Esophagus squamous epithelium (tissue), 5 donors: ENCODE measurements around the gene PDGFC. TPM values are rescaled to one million over a fixed set of nuclear protein-coding genes. Genes with fewer than 3 reads are reported as not detected.

Experiments used
- DNase-seq: peaks from one replicate; lab custom pipeline; 2025; lab: John Stamatoyannopoulos, UW
- H3K27ac ChIP-seq, 4 donors: fragments of 200-600 bp; sonication (generic); one replicate each; pipeline ENCODE4 v1.5.1; 2016 to 2019; ENCODE audit warnings: mild to moderate bottlenecking in 1 of 4
- H3K27me3 ChIP-seq, 4 donors: fragments of 200-600 bp; sonication (generic); 1 replicate in 3 of 4; 2 replicates in 1 of 4; pipeline versions ENCODE4 v1.5.1 to v1.6.0; 2017 to 2021; ENCODE audit warnings: antibody characterized with exemption in 1 of 4
- H3K36me3 ChIP-seq, 3 donors: fragments of 200-600 bp; sonication (generic); one replicate each; pipeline ENCODE4 v1.5.1; 2016 to 2019
- H3K4me1 ChIP-seq, 3 donors: fragments of 200-600 bp; sonication (generic); one replicate each; pipeline ENCODE4 v1.5.1; 2017 to 2019
- H3K4me3 ChIP-seq, 4 donors: fragments of 200-600 bp; sonication (generic); 1 replicate in 3 of 4; 2 replicates in 1 of 4; pipeline ENCODE4 v1.5.1; 2016 to 2019; ENCODE audit warnings: mild to moderate bottlenecking in 2 of 4, moderate library complexity in 1 of 4
- H3K9me3 ChIP-seq, 3 donors: fragments of 200-600 bp; sonication (generic); one replicate each; pipeline ENCODE4 v1.5.1; 2016 to 2019
- POLR2A ChIP-seq, 4 donors: fragments of 450-650 bp; IDR thresholded peaks; one replicate each; pipeline ENCODE4 v1.6.1; 2017; ENCODE audit warnings: antibody characterized with exemption in 4 of 4, mild to moderate bottlenecking in 4 of 4, moderate library complexity in 3 of 4
- WGBS, 2 donors: methylation state at CpG; one replicate each; pipeline ENCODE4 v1.1.5; 2018; 5-methylcytosine and 5-hydroxymethylcytosine counted together
- intact Hi-C: fragments of 100-400 bp; cut with DNase I; formaldehyde crosslinking; loops from one replicate; pipeline ENCODE4 v1.15.0; 2022
- total RNA-seq, 4 donors: library from RNA; depleted of rRNA; stranded (reverse); fragments of >200 nt; gene quantifications; one replicate each; pipeline ENCODE4 v1.1.0, GENCODE V29; 2016
- TF ChIP-seq, protein P1 (sequence below), 6 experiments: fragments of 450-650 bp in 4 of 6; fragments of 200-600 bp in 2 of 6; sonication (generic) in 2 of 6; IDR thresholded peaks; one replicate each; pipeline ENCODE4 v1.5.1; 2016 to 2019; ENCODE audit warnings: antibody characterized with exemption in 6 of 6, mild to moderate bottlenecking in 4 of 6, moderate library complexity in 4 of 6
- donor health status: DM: yes; HTN: yes; CAD: no.

PDGFC gene
- total RNA-seq, 4 donors from 2014 or later = 2.9 to 22.1 (median 7.7) TPM

DNA sequence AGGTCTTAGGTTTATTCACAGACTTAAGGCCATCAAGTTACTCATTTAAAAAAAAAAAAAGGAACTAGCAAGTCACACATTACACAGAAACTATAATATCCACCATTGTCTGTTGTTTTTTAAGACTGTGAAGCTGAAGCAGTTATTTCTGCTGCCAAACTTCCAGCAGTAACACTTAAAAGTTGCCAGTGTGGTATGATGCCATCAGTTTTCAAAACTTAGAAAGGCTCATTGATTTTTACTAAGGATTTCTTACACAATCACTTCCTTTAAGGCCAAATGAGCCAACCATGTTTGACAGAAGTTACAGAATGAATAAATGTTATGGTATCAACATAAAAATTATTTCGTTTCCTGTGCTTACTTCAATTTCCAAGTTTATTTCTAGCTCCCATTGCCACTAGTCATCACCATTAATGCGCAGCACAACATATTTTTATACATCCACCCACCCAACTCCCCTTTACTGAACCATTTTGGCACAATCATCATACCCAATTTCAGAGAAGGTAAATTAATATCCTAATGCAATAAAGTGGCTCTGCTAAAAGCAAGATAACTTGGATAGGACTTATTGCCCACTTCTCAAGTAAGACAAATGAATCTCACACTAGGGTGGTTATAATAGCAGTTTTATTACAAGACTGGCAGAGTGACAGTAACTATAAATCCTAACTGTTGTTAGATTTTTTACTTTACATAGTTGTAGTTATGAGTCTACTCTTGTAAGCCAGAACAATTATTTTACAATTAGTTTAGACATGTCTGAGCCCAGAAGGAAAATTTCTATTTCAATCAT, 13.1 kb downstream of the PDGFC start:
- no peaks in the 10 kb centered on the region for H3K27me3 ChIP-seq
- 49 to 51% methylated on average over 2 of the region's 2 CpGs for WGBS, 2 donors
- H3K36me3 ChIP-seq = no peaks in the 10 kb centered on the region
- H3K4me3 ChIP-seq = no peak overlapping the region
- intact Hi-C loops = no loop called here
- DNase-seq = no peak
- peak overlapping the region in 3 of 4 donors; percentile 13 to 38 (median 35) for H3K27ac ChIP-seq
- peaks cover 5 to 60% (median 39%) of the 10 kb centered on the region in 3 donors for H3K4me1 ChIP-seq
- TF ChIP-seq, protein P1, sequence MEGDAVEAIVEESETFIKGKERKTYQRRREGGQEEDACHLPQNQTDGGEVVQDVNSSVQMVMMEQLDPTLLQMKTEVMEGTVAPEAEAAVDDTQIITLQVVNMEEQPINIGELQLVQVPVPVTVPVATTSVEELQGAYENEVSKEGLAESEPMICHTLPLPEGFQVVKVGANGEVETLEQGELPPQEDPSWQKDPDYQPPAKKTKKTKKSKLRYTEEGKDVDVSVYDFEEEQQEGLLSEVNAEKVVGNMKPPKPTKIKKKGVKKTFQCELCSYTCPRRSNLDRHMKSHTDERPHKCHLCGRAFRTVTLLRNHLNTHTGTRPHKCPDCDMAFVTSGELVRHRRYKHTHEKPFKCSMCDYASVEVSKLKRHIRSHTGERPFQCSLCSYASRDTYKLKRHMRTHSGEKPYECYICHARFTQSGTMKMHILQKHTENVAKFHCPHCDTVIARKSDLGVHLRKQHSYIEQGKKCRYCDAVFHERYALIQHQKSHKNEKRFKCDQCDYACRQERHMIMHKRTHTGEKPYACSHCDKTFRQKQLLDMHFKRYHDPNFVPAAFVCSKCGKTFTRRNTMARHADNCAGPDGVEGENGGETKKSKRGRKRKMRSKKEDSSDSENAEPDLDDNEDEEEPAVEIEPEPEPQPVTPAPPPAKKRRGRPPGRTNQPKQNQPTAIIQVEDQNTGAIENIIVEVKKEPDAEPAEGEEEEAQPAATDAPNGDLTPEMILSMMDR (IDR thresholded peaks at IDR 0.05) = no peak
- no peak for TF ChIP-seq POLR2A (IDR thresholded peaks at IDR 0.05)
- H3K9me3 ChIP-seq = no peaks in the 10 kb centered on the region

DNA sequence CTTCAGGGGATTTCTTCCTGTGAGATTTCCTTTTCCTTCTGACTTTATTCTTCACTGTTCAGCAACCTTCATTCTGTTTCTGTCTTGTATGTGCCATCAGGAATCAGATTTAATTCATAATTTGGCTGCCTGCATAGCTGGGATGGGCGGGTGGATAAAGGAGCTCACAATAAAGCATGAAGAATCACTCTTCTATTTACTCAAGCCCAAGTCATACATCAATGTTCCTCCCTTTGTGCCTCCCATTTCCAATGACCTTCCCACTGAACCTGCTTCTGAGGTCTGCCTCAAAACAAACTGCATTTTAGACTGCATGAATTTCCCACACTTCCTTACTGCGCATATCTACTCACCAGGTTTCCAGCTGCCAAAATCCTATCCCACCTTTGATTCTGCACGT, 14.0 kb downstream of the PDGFC start:
- DNase-seq = no peak
- Histone ChIP-seq H3K9me3 (no peaks in the 10 kb centered on the region), H3K36me3 (no peaks in the 10 kb centered on the region), H3K27ac (peak overlapping the region in 2 of 4 donors; percentile 18 to 38), H3K27me3 (no peaks in the 10 kb centered on the region), H3K4me1 (peaks cover 5 to 53% (median 32%) of the 10 kb centered on the region in 3 donors), H3K4me3 (no peak overlapping the region)
- intact Hi-C loops = no loop called here
- TF ChIP-seq, protein P1 (IDR thresholded peaks at IDR 0.05) = no peak
- TF ChIP-seq POLR2A (IDR thresholded peaks at IDR 0.05) = no peak
- WGBS, 2 donors = 42 to 51% methylated on average over 3 of the region's 3 CpGs

DNA sequence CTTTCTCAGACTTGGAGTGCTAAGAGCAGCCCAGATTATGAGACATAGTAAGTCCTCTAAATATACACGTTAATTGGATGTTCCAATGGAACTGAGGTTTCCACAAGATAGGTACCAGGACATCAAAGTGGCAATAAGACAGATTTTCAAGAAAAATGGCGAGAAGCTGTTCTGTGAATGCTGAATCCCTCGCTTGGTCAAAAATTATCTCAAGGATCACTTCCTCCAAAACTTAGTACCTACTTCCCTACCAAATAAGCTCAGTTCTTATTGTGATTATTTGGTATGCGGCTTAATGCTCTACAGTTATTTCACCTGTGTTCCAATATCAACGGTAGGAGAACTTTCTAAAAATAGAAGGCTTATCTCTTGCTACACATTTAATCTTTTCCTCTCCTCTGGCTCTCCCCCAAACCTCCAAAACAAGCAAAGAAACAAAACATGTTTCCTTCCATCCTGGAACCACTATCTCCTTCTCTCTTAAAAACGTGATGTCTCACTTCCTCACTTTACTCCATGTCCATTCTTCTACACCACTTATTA, 14.7 kb downstream of the PDGFC start:
- no peaks in the 10 kb centered on the region for H3K36me3 ChIP-seq
- H3K4me1 ChIP-seq = peaks cover 5 to 53% (median 26%) of the 10 kb centered on the region in 3 donors
- no peaks in the 10 kb centered on the region for H3K9me3 ChIP-seq
- no peak for DNase-seq
- 65 to 70% methylated on average over 6 of the region's 6 CpGs for WGBS, 2 donors
- no peak overlapping the region for H3K4me3 ChIP-seq
- TF ChIP-seq POLR2A (IDR thresholded peaks at IDR 0.05) = no peak
- TF ChIP-seq, protein P1 (IDR thresholded peaks at IDR 0.05) = no peak
- intact Hi-C loops = no loop called here
- peak overlapping the region in 3 of 4 donors; percentile 18 to 38 (median 31) for H3K27ac ChIP-seq
- no peaks in the 10 kb centered on the region for H3K27me3 ChIP-seq

DNA sequence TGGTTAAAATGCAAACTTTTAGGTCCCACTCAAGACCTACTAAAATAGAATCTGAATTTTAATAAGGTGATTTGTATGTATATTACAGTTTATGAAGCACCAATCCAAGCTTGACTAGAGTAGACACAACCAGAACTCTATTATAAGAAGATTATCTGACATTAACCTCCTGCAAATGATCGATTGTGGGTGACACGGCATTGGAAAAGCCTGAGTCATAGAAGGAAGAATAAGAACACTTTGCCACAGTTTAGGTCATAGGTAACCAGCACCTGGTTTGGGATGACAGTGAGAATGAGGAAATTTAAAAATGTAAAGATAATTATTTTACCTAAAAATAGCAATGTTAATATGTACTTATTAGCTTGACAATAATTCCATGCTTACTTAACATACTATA, 15.2 kb downstream of the PDGFC start:
- Histone ChIP-seq H3K27ac (no peak overlapping the region), H3K4me3 (no peak overlapping the region), H3K4me1 (peaks cover 5 to 52% (median 22%) of the 10 kb centered on the region in 3 donors), H3K36me3 (no peaks in the 10 kb centered on the region), H3K9me3 (no peaks in the 10 kb centered on the region), H3K27me3 (no peaks in the 10 kb centered on the region)
- DNase-seq = no peak
- intact Hi-C loops = no loop called here
- TF ChIP-seq, protein P1 (IDR thresholded peaks at IDR 0.05) = no peak
- TF ChIP-seq POLR2A (IDR thresholded peaks at IDR 0.05) = no peak
- 45 to 77% methylated on average over 2 of the region's 2 CpGs for WGBS, 2 donors

DNA sequence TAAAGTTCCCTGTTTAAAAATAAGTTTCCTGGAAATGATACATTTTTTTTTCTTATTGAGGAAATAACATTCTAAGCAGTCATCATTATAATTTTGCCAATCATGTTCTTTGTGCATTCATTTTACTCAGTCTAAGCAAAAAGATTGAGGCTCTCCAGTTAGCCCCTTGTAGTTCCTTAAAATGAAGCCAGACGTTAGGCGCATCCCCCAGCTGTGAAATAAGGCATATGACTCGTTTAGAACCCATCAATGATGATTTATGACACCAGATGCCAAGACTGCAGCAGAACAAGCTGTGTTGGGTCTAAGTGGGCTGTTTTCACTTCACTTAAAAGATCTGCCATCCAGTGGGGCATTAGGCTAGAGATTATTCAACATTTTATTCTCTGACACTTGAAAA, 17.0 kb downstream of the PDGFC start:
- Histone ChIP-seq H3K9me3 (no peaks in the 10 kb centered on the region), H3K4me3 (no peak overlapping the region), H3K36me3 (no peaks in the 10 kb centered on the region), H3K4me1 (peaks cover 5 to 54% (median 19%) of the 10 kb centered on the region in 3 donors), H3K27ac (peak overlapping the region in 1 of 4 donors; percentile 56), H3K27me3 (no peaks in the 10 kb centered on the region)
- WGBS, 2 donors = 53 to 59% methylated on average over 3 of the region's 3 CpGs
- TF ChIP-seq POLR2A (IDR thresholded peaks at IDR 0.05) = no peak
- TF ChIP-seq, protein P1 (IDR thresholded peaks at IDR 0.05) = no peak
- DNase-seq = no peak
- intact Hi-C loops = no loop called here
